ES-I3 (cell line): ENCODE data around the gene RNF217.

ENCODE experiments used
- H3K36me3 ChIP-seq: 2 replicates; pipeline ENCODE4 v1.6.1; 2013; ENCODE audit warnings: mild to moderate bottlenecking, low read length, control low read depth, moderate library complexity; ENCODE audit not compliant: insufficient read depth
- H3K4me1 ChIP-seq: 2 replicates; pipeline ENCODE4 v1.6.1; 2013; ENCODE audit warnings: mild to moderate bottlenecking, control low read depth, low read length; ENCODE audit not compliant: insufficient read depth
- H3K9ac ChIP-seq: 2 replicates; pipeline ENCODE4 v1.6.1; 2013; ENCODE audit warnings: low read depth, mild to moderate bottlenecking, low read length, moderate library complexity
- H3K9me3 ChIP-seq: 2 replicates; pipeline ENCODE4 v1.6.1; 2013; ENCODE audit warnings: mild to moderate bottlenecking, low read length, moderate library complexity; ENCODE audit not compliant: control insufficient read depth, insufficient read depth

The RNF217 gene

DNA sequence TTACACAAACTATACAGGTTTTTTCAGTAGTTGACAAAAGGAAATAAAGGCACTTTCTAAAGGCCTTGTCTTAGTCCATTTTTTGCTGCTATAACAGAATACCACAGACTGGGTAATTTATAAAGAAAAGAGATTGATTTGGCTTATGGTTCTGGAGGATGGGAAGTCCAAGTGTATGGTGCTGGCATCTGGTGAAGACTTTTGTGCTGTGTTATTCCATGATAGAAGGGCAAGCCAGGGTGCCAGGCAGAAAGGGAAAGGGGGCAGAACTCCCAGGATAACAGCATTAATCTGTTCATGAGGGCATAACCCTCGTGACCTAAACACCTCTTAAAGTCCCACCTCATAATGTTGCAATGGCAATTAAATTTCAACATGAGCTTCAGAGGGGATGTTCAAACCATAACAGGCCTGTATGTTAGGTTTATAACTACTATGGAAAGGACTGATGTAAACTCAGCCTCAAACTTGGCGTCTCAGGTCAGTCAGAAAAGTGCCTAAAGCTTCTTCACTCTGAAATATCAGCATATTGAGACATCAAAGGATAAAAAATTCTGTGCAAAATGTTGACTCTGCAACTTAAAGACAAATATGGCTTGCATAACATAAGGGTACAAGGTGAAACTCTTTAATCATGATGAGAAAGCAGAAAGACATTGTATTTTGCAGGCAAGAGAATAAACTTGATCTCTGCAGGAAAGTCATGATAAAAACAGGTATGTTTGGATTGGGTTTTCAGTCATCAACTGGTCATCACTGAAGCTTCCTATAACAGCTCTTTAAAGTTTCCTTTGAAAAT is 42.8 kb downstream of the RNF217 start:
- no peaks in the 10 kb centered on the region; the same call in 1 of the 2 replicates for H3K36me3 ChIP-seq
- H3K9ac ChIP-seq: no peak overlapping the region
- H3K4me1 ChIP-seq: peaks cover 7% of the 10 kb centered on the region; the same call in 1 of the 2 replicates
- 0 out of 2 replicates have a peak, but pooled peaks cover 2% of the 10 kb centered on the region for H3K9me3 ChIP-seq

DNA sequence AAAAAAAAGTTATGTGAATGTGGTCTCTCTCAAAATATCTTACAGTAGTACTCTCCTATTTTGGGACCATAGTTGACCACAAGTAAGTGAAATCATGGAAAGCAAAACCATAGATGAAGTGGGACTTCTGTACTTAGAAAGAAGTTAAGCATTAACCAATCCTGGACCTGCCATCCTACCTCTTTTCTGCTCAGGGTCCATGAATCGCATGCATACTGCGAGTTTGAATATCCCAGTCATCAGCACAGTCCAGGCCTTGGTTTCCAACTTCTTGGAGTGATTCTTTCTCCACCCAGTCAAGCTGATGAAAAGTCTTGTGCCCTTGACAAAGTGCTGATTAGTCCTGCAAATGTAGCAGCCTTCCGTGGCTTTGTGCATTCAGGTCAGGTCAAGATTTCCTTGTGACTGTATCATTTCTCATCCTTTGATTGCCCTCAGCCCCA is 46.0 kb downstream of the RNF217 start:
- no peak overlapping the region for H3K9ac ChIP-seq
- H3K4me1 ChIP-seq: no peaks in the 10 kb centered on the region
- no peaks in the 10 kb centered on the region; the same call in 1 of the 2 replicates for H3K36me3 ChIP-seq
- H3K9me3 ChIP-seq: 0 out of 2 replicates have a peak, but pooled peaks cover 2% of the 10 kb centered on the region

GRCh38 chr6:125008957-125009356 is 46.7 kb downstream of the RNF217 start:
- H3K9me3 ChIP-seq: 0 out of 2 replicates have a peak, but pooled peaks cover 2% of the 10 kb centered on the region
- no peak overlapping the region for H3K9ac ChIP-seq
- peaks cover under 1% of the 10 kb centered on the region; the same call in 1 of the 2 replicates for H3K4me1 ChIP-seq
- H3K36me3 ChIP-seq: no peaks in the 10 kb centered on the region; the same call in 1 of the 2 replicates

DNA sequence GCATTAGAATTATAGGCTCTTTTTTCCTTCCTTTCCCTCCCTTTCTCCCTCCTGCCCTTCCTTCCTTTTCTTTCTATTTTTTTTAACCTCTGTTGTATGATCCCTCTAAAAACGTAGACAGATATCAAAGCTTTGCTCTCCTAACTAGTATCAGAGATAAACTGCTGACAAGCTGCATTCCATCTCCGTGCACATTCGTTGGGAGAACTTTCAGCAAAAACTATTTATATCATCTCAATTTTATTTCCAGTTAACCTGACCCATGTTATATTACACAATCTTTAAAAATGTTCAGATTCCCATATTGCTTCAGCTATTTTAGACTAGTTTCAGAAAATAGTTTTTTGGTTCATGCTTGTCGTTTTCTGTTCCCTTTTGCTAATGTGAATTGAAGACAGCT is 47.3 kb downstream of the RNF217 start:
- H3K36me3 ChIP-seq: no peaks in the 10 kb centered on the region; the same call in 1 of the 2 replicates
- no peak overlapping the region for H3K9ac ChIP-seq
- H3K9me3 ChIP-seq: 0 out of 2 replicates have a peak, but pooled peaks cover 2% of the 10 kb centered on the region
- peaks cover 5% of the 10 kb centered on the region; the same call in 1 of the 2 replicates for H3K4me1 ChIP-seq

- H3K9me3 ChIP-seq: no peaks in the 10 kb centered on the region
- peaks cover 9% of the 10 kb centered on the region; the same call in 1 of the 2 replicates for H3K4me1 ChIP-seq
- H3K36me3 ChIP-seq: no peaks in the 10 kb centered on the region
- H3K9ac ChIP-seq: no peak overlapping the region
These were observed 51.9 kb downstream of the RNF217 start for GRCh38 chr6:125013938-125014660.

DNA sequence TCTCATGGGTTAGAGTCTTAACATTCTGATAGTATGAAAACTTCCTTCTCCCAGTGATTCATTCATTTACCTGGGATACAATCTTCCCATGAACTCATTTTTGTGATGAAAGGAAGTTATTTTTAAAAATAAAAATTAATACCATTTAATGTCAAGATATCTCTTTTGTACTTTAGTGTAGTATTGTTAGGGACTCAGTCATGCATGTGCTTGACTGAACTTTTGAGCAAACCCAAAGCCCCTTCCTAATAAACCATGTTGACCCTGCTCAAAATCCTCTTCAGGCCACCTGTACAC is 52.4 kb downstream of the RNF217 start:
- H3K4me1 ChIP-seq: peaks cover 9% of the 10 kb centered on the region; the same call in 1 of the 2 replicates

GRCh38 chr6:125015152-125015551 is 52.9 kb downstream of the RNF217 start:
- Histone ChIP-seq H3K4me1 (peaks cover 13% of the 10 kb centered on the region; the same call in 1 of the 2 replicates), H3K9ac (no peak overlapping the region), H3K9me3 (no peaks in the 10 kb centered on the region), H3K36me3 (no peaks in the 10 kb centered on the region)

More for the DNA sequence above, 52.4 kb downstream of the RNF217 start:
- no peaks in the 10 kb centered on the region for H3K36me3 ChIP-seq
- no peaks in the 10 kb centered on the region for H3K9me3 ChIP-seq
- H3K9ac ChIP-seq: no peak overlapping the region

GRCh38 chr6:125018136-125018535 is 55.9 kb downstream of the RNF217 start:
- Histone ChIP-seq H3K9me3 (no peaks in the 10 kb centered on the region), H3K36me3 (no peaks in the 10 kb centered on the region), H3K4me1 (peaks cover 25% of the 10 kb centered on the region), H3K9ac (no peak overlapping the region)

- Histone ChIP-seq H3K4me1 (peaks cover 22% of the 10 kb centered on the region), H3K9ac (no peak overlapping the region), H3K9me3 (no peaks in the 10 kb centered on the region), H3K36me3 (no peaks in the 10 kb centered on the region)
These were observed 57.0 kb downstream of the RNF217 start for GRCh38 chr6:125019281-125019680.

GRCh38 chr6:125019918-125020317 is 57.7 kb downstream of the RNF217 start:
- Histone ChIP-seq H3K4me1 (peaks cover 21% of the 10 kb centered on the region), H3K9ac (no peak overlapping the region), H3K36me3 (no peaks in the 10 kb centered on the region), H3K9me3 (no peaks in the 10 kb centered on the region)

DNA sequence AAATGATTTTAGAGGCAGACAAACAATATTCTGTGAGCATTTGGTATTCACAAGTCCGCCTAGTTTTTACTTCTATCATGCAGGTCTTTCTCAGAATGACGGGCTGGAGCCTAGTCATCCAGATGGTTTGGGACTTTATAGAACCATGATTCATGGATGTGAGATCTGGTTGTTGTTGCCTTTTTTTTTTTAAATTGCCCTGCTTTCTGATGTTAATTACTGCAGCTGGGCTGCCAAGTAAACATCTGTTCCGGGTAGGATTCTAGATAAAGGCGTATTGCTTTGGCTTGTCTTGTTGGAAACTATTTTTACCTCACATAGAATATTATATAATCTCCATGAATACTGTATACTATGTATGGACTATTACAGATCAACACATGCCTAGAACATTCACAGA is 58.1 kb downstream of the RNF217 start:
- H3K9me3 ChIP-seq: no peaks in the 10 kb centered on the region
- peaks cover 21% of the 10 kb centered on the region for H3K4me1 ChIP-seq
- no peak overlapping the region for H3K9ac ChIP-seq
- no peaks in the 10 kb centered on the region for H3K36me3 ChIP-seq

DNA sequence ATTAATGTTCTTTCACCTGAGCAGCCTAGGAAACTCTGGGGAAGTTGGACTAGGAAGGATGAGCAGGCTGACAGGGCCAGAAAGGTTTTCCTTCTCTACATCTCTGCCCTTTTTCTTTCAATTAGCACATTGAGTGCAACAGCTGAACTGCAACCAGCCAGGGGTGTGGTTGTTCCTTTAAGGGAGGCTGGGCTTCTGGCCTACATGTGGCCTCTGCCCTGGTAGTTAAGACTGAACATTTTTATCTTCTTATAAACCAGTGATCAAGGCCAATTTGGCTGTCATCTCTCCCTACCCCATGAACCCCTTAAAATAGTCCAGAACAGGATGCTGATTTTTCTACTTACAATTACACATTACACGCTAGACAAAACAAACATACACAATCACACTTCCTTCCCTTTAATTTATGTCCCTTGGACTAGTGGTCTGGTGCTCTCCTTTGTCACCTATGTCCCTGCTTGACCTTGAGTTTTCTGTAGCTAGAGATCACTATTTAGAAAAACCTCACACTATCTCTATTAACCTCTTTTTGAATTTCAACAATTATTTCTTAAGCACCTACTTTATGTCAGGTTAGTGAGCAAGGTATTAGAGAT is 60.3 kb downstream of the RNF217 start:
- H3K9me3 ChIP-seq: no peaks in the 10 kb centered on the region
- no peak overlapping the region for H3K9ac ChIP-seq
- peaks cover 21% of the 10 kb centered on the region for H3K4me1 ChIP-seq
- no peaks in the 10 kb centered on the region for H3K36me3 ChIP-seq

- Histone ChIP-seq H3K36me3 (no peaks in the 10 kb centered on the region), H3K9ac (no peak overlapping the region), H3K4me1 (peaks cover 11% of the 10 kb centered on the region), H3K9me3 (no peaks in the 10 kb centered on the region)
These were observed 63.1 kb downstream of the RNF217 start for GRCh38 chr6:125025164-125025854.

GRCh38 chr6:125027287-125027686 is 65.0 kb downstream of the RNF217 start:
- Histone ChIP-seq H3K9me3 (no peaks in the 10 kb centered on the region), H3K9ac (no peak overlapping the region), H3K4me1 (peaks cover 4% of the 10 kb centered on the region; the same call in 1 of the 2 replicates), H3K36me3 (no peaks in the 10 kb centered on the region)
